Heart right ventricle (tissue), 16 donors: Measurements from ENCODE around the gene MAP3K13. TPM values are rescaled to one million over a fixed set of nuclear protein-coding genes. Genes with fewer than 3 reads are reported as not detected.

ENCODE experiments used
- ATAC-seq, 8 donors: fragments of 200-7000 bp; cut with Tn5 transposase; one replicate each; pipeline ENCODE4 v1.9.1; 2020; ENCODE audit warnings: mild to moderate bottlenecking in 8 of 8, moderate library complexity in 8 of 8, moderate number of reproducible peaks in 1 of 8
- DNase-seq, 2 donors: peaks; one replicate each; pipeline ENCODE4 v3.0.0-alpha.2; 2020
- H3K27ac ChIP-seq, 10 donors: fragments of 200-600 bp; sonication (generic) in 2 of 10; one replicate each; pipeline versions ENCODE4 v1.5.0 to v1.8.0; 2020 to 2022; ENCODE audit warnings: mild to moderate bottlenecking in 3 of 10
- H3K27me3 ChIP-seq, 7 donors: fragments of 200-600 bp; one replicate each; pipeline ENCODE4 v1.8.0; 2021 to 2022; ENCODE audit warnings: mild to moderate bottlenecking in 2 of 7
- H3K36me3 ChIP-seq, 9 donors: fragments of 200-600 bp; sonication (generic) in 1 of 9; one replicate each; pipeline versions ENCODE4 v1.5.0 to v1.8.0; 2020 to 2022; ENCODE audit warnings: mild to moderate bottlenecking in 2 of 9
- H3K4me1 ChIP-seq, 9 donors: fragments of 200-600 bp; sonication (generic) in 1 of 9; one replicate each; pipeline versions ENCODE4 v1.5.0 to v1.8.0; 2020 to 2022; ENCODE audit warnings: mild to moderate bottlenecking in 4 of 9
- H3K4me3 ChIP-seq, 10 donors: fragments of 200-600 bp; sonication (generic) in 2 of 10; one replicate each; pipeline versions ENCODE4 v1.5.0 to v1.8.0; 2020 to 2022; ENCODE audit warnings: mild to moderate bottlenecking in 7 of 10, moderate library complexity in 2 of 10
- H3K9me3 ChIP-seq, 11 donors: fragments of 200-600 bp in 10 of 11; sonication (generic) in 2 of 11; one replicate each; pipeline versions ENCODE4 v1.5.0 to v1.8.0; 2013 to 2022; ENCODE audit warnings: mild to moderate bottlenecking in 2 of 11, control low read depth in 1 of 11, moderate library complexity in 1 of 11
- WGBS, 2 donors: extraction: QIAGEN DNeasy Blood & Tissue Kit; methylation state at CpG; one replicate each; pipeline ENCODE4 v1.1.7; 2013; ENCODE audit warnings: inconsistent platforms in 1 of 2; 5-methylcytosine and 5-hydroxymethylcytosine counted together
- intact Hi-C, 10 donors: fragments of 100-400 bp; cut with DNase I; formaldehyde crosslinking; loops; one replicate each; pipeline versions ENCODE4 v1.11.1 to v1.14.2; 2022
- long read RNA-seq, 3 donors: library from polyadenylated mRNA; unstranded; transcript quantifications; one replicate each; pipeline ENCODE4 v2.0.0, GENCODE V29; 2020 to 2021
- polyA plus RNA-seq, 2 donors: library from polyadenylated mRNA; stranded (reverse); fragments of 200-250 nt; gene quantifications; one replicate each; pipeline ENCODE4 v1.2.3, GENCODE V29; 2013
- total RNA-seq, 10 donors: library from RNA; stranded (reverse); fragmentation: NEBNext Ultra II Directional in 3 of 10; extraction: Animal tissue kit (Norgen Biotek cat#: 25700) in 3 of 10; gene quantifications; one replicate each; pipeline versions ENCODE4 v1.2.1 to v1.2.4, GENCODE V29; 2021 to 2023
- TF ChIP-seq, protein P1 (sequence below), 9 donors: fragments of 200-600 bp; sonication (generic) in 2 of 9; IDR thresholded peaks; one replicate each; pipeline versions ENCODE4 v1.5.0 to v1.8.0; 2021 to 2022; ENCODE audit warnings: antibody characterized with exemption in 9 of 9, mild to moderate bottlenecking in 5 of 9, moderate library complexity in 1 of 9
- donor health status: Arrhythmogenic right ventricular cardiomyopathy.
- donor health status: ischemic (EF 13 %, LVEDD 7.1; RV severe dilation, severe dysfunction).
- donor health status: healthy with polysubstance abuse.
- donor health status: DM: no; HTN: yes; CAD: no.
- donor health status: DM: no; HTN: no; CAD: no.
- donor health status: ischemic (EF 25% LVEDD 6.9; RV normal size, moderate dysfunction).
- donor health status: ischemic (EF 25% LVEDD 5.7; RV mildly dilated, moderate dysfunction).
- donor health status: healthy.
- donor health status: DM: yes; HTN: yes; CAD: no.
- donor health status: Ischemic cardiomyopathy.
- donor health status: ischemic (EF 35%, LVEDD 5.7; RV mildly dilated, moderate dysfunction).
- donor health status: nonischemic (EF 11% LVEDD 7.7; RV severe dilation, severe dysfunction).
- donor health status: DM: yes; HTN: yes; CAD: no.
- donor health status: PGD.
- donor health status: ischemic (EF 29% LVEDD 5.4; RV normal size, mild dysfunction).
- donor health status: nonischemic (EF 23%, LVEDD 6.1; RV moderate dilation, normal function).

The MAP3K13 gene
- total RNA-seq (10 to 100 TPM in 6 of 10 donors, 1 to 10 TPM in 4; 7.1 to 14.9 (median 11.3) TPM), polyA plus RNA-seq (1 to 10 TPM; 9.8 TPM)
- long read RNA-seq, donor 1, partial matches to known transcripts: 0 of 5 reads
- long read RNA-seq, donor 1, other reads (novel, unspliced or antisense): 1 of 5 reads
- long read RNA-seq, donor 2, partial matches to known transcripts: 3 of 6 reads
- long read RNA-seq, donor 2, other reads (novel, unspliced or antisense): 0 of 6 reads
- long read RNA-seq, donor 3, full-length matches to known transcripts: 9 of 18 reads
- long read RNA-seq, donor 3, partial matches to known transcripts: 1 of 18 reads
- long read RNA-seq, donor 3, other reads (novel, unspliced or antisense): 8 of 18 reads

DNA sequence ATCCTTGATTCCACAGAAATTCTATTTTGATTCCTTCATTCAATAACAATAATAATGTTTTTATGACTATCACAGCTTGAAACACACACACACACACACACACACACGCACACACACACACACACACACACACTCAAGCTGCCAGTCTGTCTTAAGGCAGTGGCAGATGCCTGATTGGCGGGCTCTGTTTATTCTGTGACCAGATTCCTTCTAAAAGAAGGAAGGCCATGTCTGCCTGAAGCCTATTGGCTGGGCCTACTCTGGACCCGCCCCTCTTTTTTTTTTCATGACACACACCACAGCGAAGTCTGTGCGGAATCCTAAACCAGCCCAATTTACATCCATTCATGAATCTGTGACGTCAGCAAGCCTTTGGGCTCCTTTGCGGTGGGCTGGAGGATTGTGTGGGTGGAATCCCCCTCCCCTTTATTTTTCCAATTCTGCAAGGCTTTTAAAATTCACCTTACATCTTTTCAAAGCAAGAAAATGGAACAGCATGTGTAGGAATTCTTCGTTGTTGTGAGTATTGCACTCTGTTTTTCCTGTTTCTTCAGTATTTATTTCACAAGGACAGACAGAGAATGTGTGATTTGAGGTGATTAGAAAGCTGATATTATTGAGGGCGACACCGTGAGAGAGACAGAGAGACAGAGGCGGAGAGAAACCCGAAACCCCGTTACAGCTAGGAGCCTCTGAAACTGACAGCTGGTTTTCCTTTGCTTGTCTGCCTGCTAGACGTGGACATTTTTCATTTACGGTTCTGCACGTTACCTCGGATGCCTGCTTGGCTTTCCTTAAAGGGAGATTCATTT lies at the start of gene MAP3K13:
Gene MAP3K13, plus strand, starts transcription at position 287 of the 812 bp plus-strand sequence. CDS start 65,446 bp downstream, outside the sequence.
- H3K27me3 ChIP-seq: peaks cover 0 to 27% (median 0%) of the 10 kb centered on the region in 7 donors
- 0% methylated on average over 17 of the region's 17 CpGs for WGBS, 2 donors
- TF ChIP-seq, protein P1, sequence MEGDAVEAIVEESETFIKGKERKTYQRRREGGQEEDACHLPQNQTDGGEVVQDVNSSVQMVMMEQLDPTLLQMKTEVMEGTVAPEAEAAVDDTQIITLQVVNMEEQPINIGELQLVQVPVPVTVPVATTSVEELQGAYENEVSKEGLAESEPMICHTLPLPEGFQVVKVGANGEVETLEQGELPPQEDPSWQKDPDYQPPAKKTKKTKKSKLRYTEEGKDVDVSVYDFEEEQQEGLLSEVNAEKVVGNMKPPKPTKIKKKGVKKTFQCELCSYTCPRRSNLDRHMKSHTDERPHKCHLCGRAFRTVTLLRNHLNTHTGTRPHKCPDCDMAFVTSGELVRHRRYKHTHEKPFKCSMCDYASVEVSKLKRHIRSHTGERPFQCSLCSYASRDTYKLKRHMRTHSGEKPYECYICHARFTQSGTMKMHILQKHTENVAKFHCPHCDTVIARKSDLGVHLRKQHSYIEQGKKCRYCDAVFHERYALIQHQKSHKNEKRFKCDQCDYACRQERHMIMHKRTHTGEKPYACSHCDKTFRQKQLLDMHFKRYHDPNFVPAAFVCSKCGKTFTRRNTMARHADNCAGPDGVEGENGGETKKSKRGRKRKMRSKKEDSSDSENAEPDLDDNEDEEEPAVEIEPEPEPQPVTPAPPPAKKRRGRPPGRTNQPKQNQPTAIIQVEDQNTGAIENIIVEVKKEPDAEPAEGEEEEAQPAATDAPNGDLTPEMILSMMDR (IDR thresholded peaks at IDR 0.05): no peak
- peak; percentile 96 to 100 (median 100) for ATAC-seq
- no peaks in the 10 kb centered on the region for H3K9me3 ChIP-seq
- H3K4me3 ChIP-seq: peak within 1 kb of the TSS; percentile 48 to 72 (median 64)
- peaks cover 0 to 14% (median 9%) of the 10 kb centered on the region in 9 donors for H3K4me1 ChIP-seq
- peak; percentile 62 to 87 for DNase-seq
- intact Hi-C loops: loop anchor here in 2 of 10 donors (10.0 kb wide), 2 partner anchors 192 to 222 kb away; partner anchors contain the start of genes LIPH (in 1 of the 2) and SENP2 (in 1 of the 2)
- no peaks in the 10 kb centered on the region for H3K36me3 ChIP-seq
- peak within 1 kb of the TSS in 9 of 10 donors; percentile 46 to 70 (median 61) for H3K27ac ChIP-seq

DNA sequence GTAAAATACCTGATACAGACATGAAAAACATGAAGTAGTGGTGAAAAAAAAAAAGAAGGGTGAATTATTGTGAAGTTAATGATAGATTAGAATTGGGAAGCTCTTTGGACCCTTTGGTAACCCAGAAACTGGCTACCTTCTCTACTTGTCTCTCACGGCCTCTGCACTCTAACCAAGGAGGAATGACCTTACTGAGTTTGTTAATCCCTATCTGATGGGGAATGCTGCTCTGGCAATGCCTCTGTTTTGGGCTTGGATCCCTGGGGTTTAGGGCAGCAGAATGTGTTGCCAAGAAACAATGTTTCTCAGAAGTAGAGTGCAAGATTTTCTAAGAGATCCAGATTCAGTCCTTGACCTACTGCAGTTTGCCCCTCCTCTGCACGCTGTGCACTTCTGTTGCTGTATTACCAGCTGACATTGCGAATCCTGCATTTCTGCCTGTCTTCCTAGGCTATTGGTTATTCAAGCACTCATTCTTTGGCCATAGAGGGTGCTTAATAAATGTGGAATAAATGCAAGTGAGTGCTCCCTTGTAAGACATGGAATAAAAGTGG lies 49.2 kb upstream of the MAP3K13 start:
- H3K9me3 ChIP-seq: peaks cover 0 to 18% (median 0%) of the 10 kb centered on the region in 11 donors
- H3K27ac ChIP-seq: no peak overlapping the region
- ATAC-seq (no peak), DNase-seq (no peak)
- peaks cover 0 to 20% (median 0%) of the 10 kb centered on the region in 9 donors for H3K36me3 ChIP-seq
- TF ChIP-seq, protein P1 (IDR thresholded peaks at IDR 0.05): no peak
- H3K4me3 ChIP-seq: no peak overlapping the region
- 88 to 97% methylated on average over 3 of the region's 3 CpGs for WGBS, 2 donors
- intact Hi-C loops: no loop called here
- no peaks in the 10 kb centered on the region for H3K27me3 ChIP-seq
- peaks cover 0 to 24% (median 9%) of the 10 kb centered on the region in 9 donors for H3K4me1 ChIP-seq

DNA sequence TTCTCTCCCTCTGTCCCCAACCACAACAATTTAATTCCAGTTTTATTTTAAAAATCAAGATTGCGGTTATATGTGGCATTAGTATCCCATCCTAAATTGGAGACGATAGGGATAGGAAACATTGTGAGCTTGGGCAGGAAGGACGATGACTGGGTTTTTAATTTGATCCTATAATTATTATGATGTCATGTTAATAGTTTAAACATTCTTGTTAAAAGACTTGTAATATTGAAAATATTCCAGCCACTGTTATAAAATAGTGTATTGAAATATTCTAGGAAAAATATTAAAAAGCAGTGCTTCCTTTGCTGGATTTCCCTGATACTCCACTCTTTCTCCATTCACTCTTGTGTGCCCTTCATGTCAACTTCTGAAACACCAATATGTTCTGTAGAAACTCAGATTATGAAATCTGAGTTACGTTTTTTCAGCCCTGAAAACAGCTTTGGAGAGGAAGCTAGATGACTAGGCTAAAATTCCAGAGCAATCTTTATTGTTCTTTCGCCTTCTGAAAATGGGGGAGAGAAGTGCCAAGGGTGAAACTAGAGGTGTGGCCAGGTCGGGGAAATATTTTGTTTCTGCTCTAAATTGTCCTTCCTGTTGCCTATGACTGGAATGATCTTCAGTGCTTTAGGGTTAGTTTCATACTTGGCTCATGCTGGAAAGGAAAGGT lies 46.1 kb upstream of the MAP3K13 start:
- Histone ChIP-seq H3K4me3 (peak overlapping the region in 4 of 10 donors; percentile 1 to 15 (median 10)), H3K27ac (peak overlapping the region in 8 of 10 donors; percentile 3 to 78 (median 50)), H3K4me1 (peaks cover 0 to 27% (median 9%) of the 10 kb centered on the region in 9 donors), H3K9me3 (no peaks in the 10 kb centered on the region), H3K27me3 (no peaks in the 10 kb centered on the region), H3K36me3 (no peaks in the 10 kb centered on the region)
- DNase-seq (no peak), ATAC-seq (peak in 7 of 8 donors; percentile 43 to 75 (median 67))
- WGBS, 2 donors: 54 to 63% methylated on average over 6 of the region's 6 CpGs
- TF ChIP-seq, protein P1 (IDR thresholded peaks at IDR 0.05): no peak
- intact Hi-C loops: no loop called here
